Neural cell (in vitro differentiated cells): Measurements from ENCODE around the gene SH3PXD2A. TPM values are rescaled to one million over a fixed set of nuclear protein-coding genes. Genes with fewer than 3 reads are reported as not detected.

Experiments used
- H2AFZ ChIP-seq: fragments of 200-600, 300-800 bp; sonication (generic), shearing (Covaris generic); 2 replicates; pipeline ENCODE4 v1.6.0; 2014; ENCODE audit warnings: low read depth, mild to moderate bottlenecking, antibody characterized with exemption, low read length, moderate library complexity
- H3F3A ChIP-seq: fragments of 200-600 bp; shearing (Covaris generic); 2 replicates; pipeline ENCODE4 v1.6.1; 2016; ENCODE audit warnings: mild to moderate bottlenecking, moderate library complexity, mixed read lengths, antibody characterized with exemption, low read length; ENCODE audit not compliant: insufficient read depth, poor library complexity, severe bottlenecking
- H3K27ac ChIP-seq: fragments of 200-600, 300-800 bp; sonication (generic), shearing (Covaris generic); 2 replicates; pipeline ENCODE4 v1.5.1; 2014; ENCODE audit warnings: mild to moderate bottlenecking, low read length, moderate library complexity
- H3K27me3 ChIP-seq: fragments of 300-800, 200-600 bp; sonication (generic), shearing (Covaris generic); 2 replicates; pipeline ENCODE4 v1.6.0; 2014; ENCODE audit warnings: mild to moderate bottlenecking, low read depth, low read length, moderate library complexity; ENCODE audit not compliant: insufficient read depth
- H3K36me3 ChIP-seq: fragments of 300-800, 200-600 bp; sonication (generic), shearing (Covaris generic); 2 replicates; pipeline ENCODE4 v1.5.1; 2014; ENCODE audit warnings: mild to moderate bottlenecking, antibody characterized with exemption, low read length, moderate library complexity; ENCODE audit not compliant: insufficient read depth
- H3K4me2 ChIP-seq: fragments of 300-800, 200-600 bp; sonication (generic), shearing (Covaris generic); 2 replicates; pipeline ENCODE4 v1.6.0; 2014; ENCODE audit warnings: mild to moderate bottlenecking, low read length
- H3K4me3 ChIP-seq: fragments of 300-800, 200-600 bp; sonication (generic), shearing (Covaris generic); 2 replicates; pipeline ENCODE4 v1.5.1; 2014; ENCODE audit warnings: mild to moderate bottlenecking, low read length, moderate library complexity
- H3K79me2 ChIP-seq: fragments of 200-600 bp; shearing (Covaris generic); replicated peaks from 2 replicates; pipeline ENCODE4 v1.6.0; 2014; ENCODE audit warnings: mild to moderate bottlenecking, low read length, moderate library complexity; ENCODE audit not compliant: insufficient read depth
- H3K9ac ChIP-seq: fragments of 300-800, 200-600 bp; sonication (generic), shearing (Covaris generic); 2 replicates; pipeline ENCODE4 v1.6.1; 2016; ENCODE audit warnings: mild to moderate bottlenecking, low read length, mixed read lengths
- H3K9me2 ChIP-seq: fragments of 200-600 bp; shearing (Covaris generic); 2 replicates; pipeline ENCODE4 v1.6.1; 2016; ENCODE audit warnings: mild to moderate bottlenecking, low read length, mixed read lengths; ENCODE audit not compliant: insufficient read depth
- H3K9me3 ChIP-seq: fragments of 200-600, 300-800 bp; sonication (generic), shearing (Covaris generic); 2 replicates; pipeline ENCODE4 v1.6.1; 2016; ENCODE audit warnings: mild to moderate bottlenecking, mixed run types, low read length, moderate library complexity, mixed read lengths
- H4K20me1 ChIP-seq: fragments of 200-600 bp; shearing (Covaris generic); 2 replicates; pipeline ENCODE4 v1.6.1; 2016; ENCODE audit warnings: mild to moderate bottlenecking, mixed run types; ENCODE audit not compliant: insufficient read depth
- EP300 ChIP-seq: fragments of 450-650 bp; conservative IDR thresholded peaks from 2 replicates; pipeline ENCODE4 v1.6.1; 2014; ENCODE audit warnings: antibody characterized with exemption, mild to moderate bottlenecking, moderate library complexity; ENCODE audit not compliant: poor library complexity, severe bottlenecking
- EZH2 ChIP-seq: fragments of 200-600, 300-800 bp; shearing (Covaris generic), sonication (generic); IDR thresholded peaks from 2 replicates; pipeline ENCODE4 v1.6.1; 2014; ENCODE audit warnings: antibody characterized with exemption, low read length, borderline replicate concordance, mild to moderate bottlenecking; ENCODE audit not compliant: insufficient read depth, poor library complexity, severe bottlenecking
- MXI1 ChIP-seq: fragments of 450-650 bp; conservative IDR thresholded peaks from 2 replicates; pipeline ENCODE4 v1.6.1; 2014; ENCODE audit warnings: antibody characterized with exemption, mild to moderate bottlenecking; ENCODE audit not compliant: poor library complexity, severe bottlenecking
- POLR2AphosphoS5 ChIP-seq: IDR thresholded peaks from 2 replicates; pipeline ENCODE4 v1.6.1; 2012
- RAD21 ChIP-seq: fragments of 450-650 bp; conservative IDR thresholded peaks from 2 replicates; pipeline ENCODE4 v1.6.1; 2014; ENCODE audit warnings: antibody characterized with exemption, mild to moderate bottlenecking, moderate library complexity
- REST ChIP-seq: IDR thresholded peaks from 2 replicates; pipeline ENCODE4 v1.6.1; 2012; ENCODE audit warnings: borderline replicate concordance
- SMC3 ChIP-seq: fragments of 450-650 bp; conservative IDR thresholded peaks from 2 replicates; pipeline ENCODE4 v1.6.1; 2014; ENCODE audit warnings: antibody characterized with exemption, mild to moderate bottlenecking, moderate library complexity; ENCODE audit not compliant: poor library complexity
- TAF1 ChIP-seq: IDR thresholded peaks from 2 replicates; pipeline ENCODE4 v1.6.1; 2012; ENCODE audit warnings: low read depth
- polyA plus RNA-seq: library from polyadenylated mRNA; depleted of rRNA; stranded (reverse); fragments of >200 nt; gene quantifications from 2 replicates; pipeline ENCODE4 v1.2.3, GENCODE V29; 2014
- TF ChIP-seq, protein P1 (sequence below): fragments of 450-650 bp; IDR thresholded peaks from 2 replicates; pipeline ENCODE4 v1.5.1; 2014; ENCODE audit warnings: antibody characterized with exemption, mild to moderate bottlenecking, moderate library complexity; ENCODE audit not compliant: poor library complexity, severe bottlenecking

The SH3PXD2A gene
- polyA plus RNA-seq, 1 donor from 2014 or later = 5.2 TPM

- no peak overlapping the region for H3K9ac ChIP-seq
- no peaks in the 10 kb centered on the region for H3K27me3 ChIP-seq
- H3K9me3 ChIP-seq = no peaks in the 10 kb centered on the region
- no peaks in the 10 kb centered on the region for H3F3A ChIP-seq
- no peak overlapping the region for H3K4me2 ChIP-seq
- H4K20me1 ChIP-seq = no peaks in the 10 kb centered on the region
- H3K36me3 ChIP-seq = no peaks in the 10 kb centered on the region
- no peak overlapping the region for H3K27ac ChIP-seq
- no peak overlapping the region for H3K4me3 ChIP-seq
- H3K9me2 ChIP-seq = no peaks in the 10 kb centered on the region
- no peak overlapping the region for H2AFZ ChIP-seq
- no peaks in the 10 kb centered on the region for H3K79me2 ChIP-seq
- TF ChIP-seq REST = no peak
- no peak for TF ChIP-seq MXI1
- TF ChIP-seq SMC3 = no peak
- TF ChIP-seq, protein P1, sequence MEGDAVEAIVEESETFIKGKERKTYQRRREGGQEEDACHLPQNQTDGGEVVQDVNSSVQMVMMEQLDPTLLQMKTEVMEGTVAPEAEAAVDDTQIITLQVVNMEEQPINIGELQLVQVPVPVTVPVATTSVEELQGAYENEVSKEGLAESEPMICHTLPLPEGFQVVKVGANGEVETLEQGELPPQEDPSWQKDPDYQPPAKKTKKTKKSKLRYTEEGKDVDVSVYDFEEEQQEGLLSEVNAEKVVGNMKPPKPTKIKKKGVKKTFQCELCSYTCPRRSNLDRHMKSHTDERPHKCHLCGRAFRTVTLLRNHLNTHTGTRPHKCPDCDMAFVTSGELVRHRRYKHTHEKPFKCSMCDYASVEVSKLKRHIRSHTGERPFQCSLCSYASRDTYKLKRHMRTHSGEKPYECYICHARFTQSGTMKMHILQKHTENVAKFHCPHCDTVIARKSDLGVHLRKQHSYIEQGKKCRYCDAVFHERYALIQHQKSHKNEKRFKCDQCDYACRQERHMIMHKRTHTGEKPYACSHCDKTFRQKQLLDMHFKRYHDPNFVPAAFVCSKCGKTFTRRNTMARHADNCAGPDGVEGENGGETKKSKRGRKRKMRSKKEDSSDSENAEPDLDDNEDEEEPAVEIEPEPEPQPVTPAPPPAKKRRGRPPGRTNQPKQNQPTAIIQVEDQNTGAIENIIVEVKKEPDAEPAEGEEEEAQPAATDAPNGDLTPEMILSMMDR = no peak
- no peak for TF ChIP-seq TAF1
- TF ChIP-seq EZH2 = no peak
- no peak for TF ChIP-seq POLR2AphosphoS5
- no peak for TF ChIP-seq RAD21
Observed at GRCh38 chr10:103576076-103576471, 279.3 kb downstream of the SH3PXD2A start.

DNA sequence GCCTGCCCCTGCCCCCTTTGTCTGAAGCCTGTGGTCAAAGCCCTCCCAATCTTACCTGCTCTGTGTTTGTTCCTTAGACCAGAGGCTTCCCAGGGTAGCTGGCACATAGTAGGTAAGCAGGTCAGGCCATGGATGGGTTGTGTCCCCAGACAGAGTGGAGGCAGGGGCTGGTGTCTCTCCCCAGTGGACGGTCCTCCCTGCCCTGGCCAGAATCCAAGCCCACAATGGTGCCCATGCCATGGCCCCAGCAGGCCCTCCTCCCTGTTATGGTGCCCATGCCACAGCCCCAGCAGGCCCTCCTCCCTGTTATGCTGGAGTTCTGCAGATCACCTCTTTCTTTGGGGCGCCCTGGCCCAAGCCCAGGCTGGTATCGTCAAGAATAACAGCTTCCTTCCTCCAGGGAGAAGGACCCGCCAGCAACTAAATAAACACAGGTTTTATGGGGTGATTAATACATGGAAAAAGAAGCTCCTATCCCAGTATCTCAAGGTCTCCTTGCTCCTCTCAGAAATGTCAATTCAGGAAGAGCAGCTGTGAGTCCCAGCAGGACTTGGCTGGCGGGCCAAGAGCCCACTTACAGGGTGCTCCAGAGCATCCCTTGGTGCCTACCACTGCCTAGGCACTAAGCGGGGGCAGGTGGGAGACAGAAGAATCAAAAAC lies 279.8 kb downstream of the SH3PXD2A start:
- Histone ChIP-seq H4K20me1 (no peaks in the 10 kb centered on the region), H3K9me3 (no peaks in the 10 kb centered on the region), H3K27me3 (no peaks in the 10 kb centered on the region), H3K36me3 (no peaks in the 10 kb centered on the region), H3K9ac (no peak overlapping the region), H3K9me2 (no peaks in the 10 kb centered on the region), H3K27ac (no peak overlapping the region), H3K4me2 (no peak overlapping the region), H3F3A (no peaks in the 10 kb centered on the region), H3K4me3 (no peak overlapping the region), H3K79me2 (no peaks in the 10 kb centered on the region), H2AFZ (no peak overlapping the region)
- TF ChIP-seq SMC3 = no peak
- no peak for TF ChIP-seq EP300
- TF ChIP-seq, protein P1 = no peak
- no peak for TF ChIP-seq REST
- no peak for TF ChIP-seq MXI1
- no peak for TF ChIP-seq EZH2
- no peak for TF ChIP-seq POLR2AphosphoS5
- TF ChIP-seq RAD21 = no peak
- TF ChIP-seq TAF1 = no peak
